Heart left ventricle (tissue), 13 donors: ENCODE measurements around the gene FAM3B.

Experiments used
- CTCF ChIP-seq, 12 donors: fragments of 200-600 bp; sonication (generic) in 4 of 12; IDR thresholded peaks; one replicate each; pipeline versions ENCODE4 v1.5.0 to v1.8.0; 2018 to 2022; ENCODE audit warnings: antibody characterized with exemption in 12 of 12, mild to moderate bottlenecking in 5 of 12
- POLR2A ChIP-seq, 2 donors: fragments of 450-650 bp; IDR thresholded peaks; one replicate each; pipeline ENCODE4 v1.6.1; 2017; ENCODE audit warnings: antibody characterized with exemption in 2 of 2, mild to moderate bottlenecking in 2 of 2, moderate library complexity in 2 of 2
- donor health status: ischemic (EF 13 %, LVEDD 7.1; RV severe dilation, severe dysfunction).
- donor health status: DM: no; HTN: yes; CAD: no.
- donor health status: DM: no; HTN: no; CAD: no.
- donor health status: ischemic (EF 25% LVEDD 6.9; RV normal size, moderate dysfunction).
- donor health status: ischemic (EF 25% LVEDD 5.7; RV mildly dilated, moderate dysfunction).
- donor health status: ischemic (EF 35%, LVEDD 5.7; RV mildly dilated, moderate dysfunction).
- donor health status: nonischemic (EF 11% LVEDD 7.7; RV severe dilation, severe dysfunction).
- donor health status: DM: yes; HTN: yes; CAD: no.
- donor health status: PGD.
- donor health status: ischemic (EF 29% LVEDD 5.4; RV normal size, mild dysfunction).
- donor health status: nonischemic (EF 23%, LVEDD 6.1; RV moderate dilation, normal function).

DNA sequence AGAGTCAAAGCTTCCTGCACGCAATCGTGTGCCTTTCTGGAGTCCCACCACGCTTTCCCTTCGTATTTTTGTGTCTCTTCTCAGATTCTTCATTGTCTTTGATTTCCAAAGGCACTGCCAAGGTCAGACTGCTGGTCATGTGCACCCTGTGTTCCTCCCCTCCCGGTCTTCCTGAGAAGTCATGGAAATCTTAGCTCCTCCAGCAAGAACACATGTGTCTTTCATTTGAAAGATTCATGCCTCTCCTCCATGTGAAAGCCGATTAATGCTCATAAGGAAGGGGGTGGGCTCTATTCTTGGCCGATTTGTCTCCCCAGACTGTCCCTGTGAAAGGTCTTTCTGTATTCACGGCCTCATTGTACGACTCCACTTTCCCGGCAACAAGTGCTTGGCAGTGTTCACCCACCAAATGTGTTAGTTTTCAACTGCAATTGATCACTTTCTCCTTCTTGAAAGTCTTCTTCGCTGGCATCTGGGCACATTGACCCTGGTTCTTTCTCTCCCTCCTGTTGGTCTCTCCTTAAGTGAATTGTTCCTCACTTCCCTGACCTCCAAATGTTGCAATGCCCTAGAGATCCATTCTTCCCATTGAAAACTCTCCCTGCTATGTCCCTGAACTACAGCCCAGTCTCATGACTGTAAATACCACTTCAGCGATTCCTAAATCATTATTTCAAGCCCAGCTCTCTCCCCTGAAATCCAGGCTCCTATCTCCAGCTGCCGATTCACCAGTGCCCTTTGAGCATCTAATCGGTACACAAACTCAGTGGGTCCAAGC lies 70.6 kb downstream of the FAM3B start:
- no peak for TF ChIP-seq CTCF (IDR thresholded peaks at IDR 0.05)
- TF ChIP-seq POLR2A (IDR thresholded peaks at IDR 0.05), result no peak
